ENCODE results near the gene CADPS. TPM values are rescaled to one million over a fixed set of nuclear protein-coding genes. Genes with fewer than 3 reads are reported as not detected.

Gene CADPS
- total RNA-seq, 2 experiments from 2014 or later: not detected

DNA sequence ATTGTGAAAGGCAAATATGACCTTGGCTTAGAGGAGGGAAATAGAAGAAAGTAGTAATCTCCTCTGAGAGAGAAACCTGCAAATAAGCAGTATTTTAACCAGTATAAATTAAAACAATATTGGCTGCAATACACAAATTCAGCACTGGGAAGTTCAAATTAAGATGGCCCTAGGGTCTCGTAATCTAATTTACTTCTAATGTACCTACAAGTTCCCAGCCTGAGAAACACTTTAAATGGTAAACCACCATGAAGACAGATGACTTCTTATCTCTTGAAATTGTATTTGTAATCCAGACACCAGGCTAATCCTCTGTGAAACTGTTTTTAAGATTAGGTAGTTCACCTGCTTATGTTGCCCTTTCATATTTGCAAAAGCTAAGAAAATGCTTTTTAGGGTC is 199.7 kb downstream of the CADPS start:
- ATAC-seq: no peak
- CTCF ChIA-PET: no interaction called here
- no peak for DNase-seq
- Mint-ChIP-seq H3K36me3 (ENCODE audit: low read depth) (no peaks in the 10 kb centered on the region), H3K4me3 (no peak overlapping the region), H3K4me1 (no peaks in the 10 kb centered on the region), H3K9me3 (ENCODE audit: low read depth) (peaks cover 1% of the 10 kb centered on the region), H3K27ac (no peak overlapping the region), H3K27me3 (peaks cover 7% of the 10 kb centered on the region)
- intact Hi-C loops (cut with DNase I, micrococcal nuclease): no loop called here
- POLR2A ChIA-PET: no interaction called here

DNA sequence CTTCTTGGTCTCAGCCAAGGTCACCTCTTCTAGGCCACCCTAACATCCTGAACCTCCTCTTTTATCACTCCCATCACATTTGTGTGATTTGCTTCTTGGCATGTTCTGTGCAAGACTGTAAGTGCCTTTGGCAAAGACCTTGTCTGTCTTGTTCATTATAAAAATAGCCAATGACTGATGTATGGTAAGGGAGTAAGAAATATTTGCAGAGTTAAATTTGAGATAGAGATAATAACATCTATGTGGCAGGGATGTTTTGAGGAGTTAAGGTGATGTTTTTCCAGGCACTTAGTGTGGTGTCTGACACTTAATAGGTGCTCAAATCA is 202.3 kb downstream of the CADPS start:
- H3K27ac Mint-ChIP-seq: no peak overlapping the region
- no peaks in the 10 kb centered on the region for H3K36me3 Mint-ChIP-seq (ENCODE audit: low read depth)
- no peak for DNase-seq
- ATAC-seq: no peak
- H3K9me3 Mint-ChIP-seq (ENCODE audit: low read depth): peaks cover 1% of the 10 kb centered on the region
- H3K27me3 Mint-ChIP-seq: peaks cover 7% of the 10 kb centered on the region
- H3K4me3 Mint-ChIP-seq: no peak overlapping the region
- intact Hi-C loops (cut with DNase I, micrococcal nuclease): no loop called here
- H3K4me1 Mint-ChIP-seq: no peaks in the 10 kb centered on the region
- ChIA-PET CTCF (no interaction called here), POLR2A (no interaction called here)

DNA sequence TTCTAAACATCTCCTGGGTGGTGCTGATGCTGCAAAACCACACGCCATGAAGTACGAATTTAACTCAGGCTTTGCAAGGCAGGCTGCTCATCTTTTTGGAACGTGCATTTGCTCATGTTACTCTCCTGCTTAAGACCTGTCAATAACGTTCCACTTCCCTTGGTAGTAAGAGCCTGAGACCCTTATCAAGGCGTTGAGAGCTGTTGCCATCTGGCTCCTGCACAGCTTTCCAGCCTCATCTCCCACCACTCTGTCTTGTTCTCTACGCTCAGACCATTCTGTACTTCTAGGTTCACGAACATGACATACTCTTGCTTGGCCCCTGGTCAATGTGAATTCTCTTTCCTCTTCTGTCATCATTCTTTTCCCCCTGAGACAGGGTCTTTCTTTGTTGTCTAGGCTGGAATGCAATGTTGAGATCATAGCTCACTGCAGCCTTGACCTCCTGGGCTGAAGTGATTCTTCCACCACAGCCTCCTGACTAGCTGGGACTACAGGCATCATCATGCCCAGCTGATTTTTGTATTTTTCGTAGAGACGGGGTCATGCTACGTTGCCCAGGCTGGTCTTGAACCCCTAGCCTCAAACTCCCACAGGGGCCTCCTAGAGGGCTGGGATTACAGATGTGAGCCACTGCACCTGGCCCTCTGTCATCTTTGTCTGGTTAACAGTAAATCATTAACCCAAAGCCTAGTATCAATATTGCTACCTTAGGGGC is 202.8 kb downstream of the CADPS start:
- H3K9me3 Mint-ChIP-seq (ENCODE audit: low read depth): peaks cover 1% of the 10 kb centered on the region
- ChIA-PET POLR2A (no interaction called here), CTCF (no interaction called here)
- H3K27me3 Mint-ChIP-seq: peaks cover 7% of the 10 kb centered on the region
- ATAC-seq (no peak), DNase-seq (no peak)
- no peaks in the 10 kb centered on the region for H3K36me3 Mint-ChIP-seq (ENCODE audit: low read depth)
- no peak overlapping the region for H3K4me3 Mint-ChIP-seq
- H3K4me1 Mint-ChIP-seq: no peaks in the 10 kb centered on the region
- H3K27ac Mint-ChIP-seq: no peak overlapping the region
- intact Hi-C loops (cut with DNase I, micrococcal nuclease): no loop called here

DNA sequence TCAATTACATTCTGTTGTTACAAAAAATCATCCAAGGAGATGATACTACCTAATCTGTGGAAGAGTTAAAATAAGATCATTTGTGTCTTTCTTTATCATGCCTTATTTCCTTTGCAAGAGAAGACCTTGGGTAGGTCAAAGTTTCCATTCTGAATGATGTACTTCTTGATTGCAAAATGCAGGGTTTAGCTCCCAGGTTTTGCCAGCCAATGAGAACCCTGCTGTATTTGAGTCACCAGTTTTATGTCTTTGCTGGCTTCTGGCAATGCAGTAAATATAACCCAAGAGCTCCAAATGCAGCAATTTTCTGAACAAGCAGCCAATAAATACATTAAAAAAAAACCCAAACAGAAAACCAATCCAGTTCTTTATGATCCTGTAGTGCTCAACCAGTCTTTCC is 204.9 kb downstream of the CADPS start:
- ATAC-seq: no peak
- no peaks in the 10 kb centered on the region for H3K4me1 Mint-ChIP-seq
- CTCF ChIA-PET: no interaction called here

DNA sequence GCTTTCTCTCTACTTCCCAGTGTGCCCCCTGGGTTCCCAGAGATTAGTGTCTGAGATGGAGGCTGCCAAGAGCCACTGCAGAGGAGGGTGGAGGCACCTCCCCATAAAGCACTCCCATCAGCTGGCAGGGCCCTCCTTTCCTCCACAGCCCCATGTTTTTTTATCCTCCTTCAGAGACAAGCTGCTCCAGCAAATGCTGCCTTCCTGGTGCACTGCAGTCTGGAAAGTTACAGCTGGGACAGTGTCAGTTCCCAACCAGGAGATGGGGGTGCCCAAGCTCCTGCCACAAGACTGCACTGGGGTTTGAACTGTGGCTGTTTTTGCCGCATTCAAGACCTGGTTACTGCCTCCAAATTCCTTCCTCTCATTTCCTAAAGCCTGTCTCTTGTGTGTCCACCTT is 206.1 kb downstream of the CADPS start:
- POLR2A ChIA-PET: no interaction called here
- Mint-ChIP-seq H3K4me1 (no peaks in the 10 kb centered on the region), H3K27ac (no peak overlapping the region), H3K4me3 (no peak overlapping the region), H3K36me3 (ENCODE audit: low read depth) (no peaks in the 10 kb centered on the region), H3K27me3 (peaks cover 2% of the 10 kb centered on the region), H3K9me3 (ENCODE audit: low read depth) (peaks cover 1% of the 10 kb centered on the region)
- CTCF ChIA-PET: no interaction called here
- intact Hi-C loops (cut with DNase I, micrococcal nuclease): loop anchor here in 1 of 2 experiments (5.0 kb wide), 1 partner anchor 523 kb away; no protein-coding TSS in a partner anchor
- no peak for DNase-seq
- ATAC-seq: no peak

More for the DNA sequence above, 204.9 kb downstream of the CADPS start:
- no peak overlapping the region for H3K4me3 Mint-ChIP-seq
- H3K27ac Mint-ChIP-seq: no peak overlapping the region
- POLR2A ChIA-PET: no interaction called here
- peaks cover 1% of the 10 kb centered on the region for H3K9me3 Mint-ChIP-seq (ENCODE audit: low read depth)
- H3K36me3 Mint-ChIP-seq (ENCODE audit: low read depth): no peaks in the 10 kb centered on the region
- intact Hi-C loops (cut with DNase I, micrococcal nuclease): no loop called here
- peaks cover 4% of the 10 kb centered on the region for H3K27me3 Mint-ChIP-seq
- DNase-seq: no peak

DNA sequence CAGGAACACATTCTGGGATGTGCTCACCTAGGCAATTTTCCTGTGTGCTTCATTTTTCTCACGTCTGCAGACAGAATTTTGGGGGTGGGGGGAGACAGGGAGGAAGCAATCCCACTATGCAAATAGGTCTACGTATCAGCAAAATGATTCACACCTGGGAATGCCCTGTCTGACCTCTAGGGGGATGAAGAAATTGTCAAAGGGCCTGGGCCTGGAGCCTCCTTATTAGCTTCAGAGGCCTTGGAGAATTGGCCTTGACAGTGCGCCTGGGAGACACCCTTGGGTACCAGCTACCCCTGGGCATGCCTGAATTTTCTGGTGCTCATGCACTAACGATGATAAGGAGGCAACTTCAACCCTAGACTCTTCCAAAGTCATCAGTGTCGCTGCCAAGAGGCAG is 207.5 kb downstream of the CADPS start:
- Mint-ChIP-seq H3K27ac (no peak overlapping the region), H3K4me3 (no peak overlapping the region), H3K36me3 (ENCODE audit: low read depth) (no peaks in the 10 kb centered on the region), H3K4me1 (no peaks in the 10 kb centered on the region), H3K27me3 (peaks cover 2% of the 10 kb centered on the region), H3K9me3 (ENCODE audit: low read depth) (peaks cover 1% of the 10 kb centered on the region)
- no peak for ATAC-seq
- DNase-seq: no peak
- intact Hi-C loops (cut with DNase I, micrococcal nuclease): loop anchor here in 1 of 2 experiments (5.0 kb wide), 1 partner anchor 525 kb away; no protein-coding TSS in a partner anchor
- POLR2A ChIA-PET: no interaction called here
- CTCF ChIA-PET: no interaction called here

DNA sequence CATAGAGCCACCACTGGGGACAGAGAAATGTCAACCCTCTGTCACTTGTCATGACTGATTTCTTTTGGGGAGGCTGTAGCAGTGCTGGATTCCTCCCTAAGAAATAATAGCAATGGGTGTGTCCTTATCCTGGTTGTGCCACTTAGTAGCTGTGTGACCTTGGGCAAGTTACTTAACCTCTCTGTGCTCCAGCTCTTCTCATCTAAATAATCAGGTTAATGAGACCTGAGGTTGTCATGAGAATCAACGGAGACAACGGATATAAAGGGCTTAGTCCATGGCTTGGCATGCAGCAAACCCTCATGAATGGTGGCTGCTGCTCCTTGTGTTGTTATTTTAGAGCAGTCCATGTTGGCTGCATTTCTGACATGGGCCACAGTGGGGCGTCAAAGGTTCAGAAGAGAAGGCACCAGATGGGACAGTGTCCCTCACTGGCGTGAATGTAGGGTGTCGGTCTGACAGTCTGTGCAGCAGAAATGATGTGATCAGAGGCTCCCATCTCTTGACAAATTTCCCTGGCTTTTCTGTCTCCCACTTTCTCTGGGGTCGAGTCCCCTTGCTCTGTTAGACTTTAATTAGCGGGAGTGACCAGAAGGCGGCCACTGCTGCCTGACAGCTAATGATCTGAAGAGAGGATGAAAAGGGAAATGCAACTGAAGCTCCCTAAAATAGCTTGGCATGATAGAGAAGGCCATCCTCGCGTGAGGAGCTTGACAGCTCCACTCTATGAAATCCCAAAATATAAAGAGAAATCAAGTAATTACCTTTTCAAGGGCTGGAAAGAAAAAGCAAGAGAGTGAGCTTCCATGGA is 209.4 kb downstream of the CADPS start:
- H3K27me3 Mint-ChIP-seq: no peaks in the 10 kb centered on the region
- intact Hi-C loops (cut with DNase I, micrococcal nuclease): loop anchor here in 1 of 2 experiments (1.0 to 5.0 kb wide), 2 partner anchors 526 to 562 kb away; no protein-coding TSS in a partner anchor
- H3K4me1 Mint-ChIP-seq: no peaks in the 10 kb centered on the region
- DNase-seq (peak; percentile 64), ATAC-seq (peak; percentile 47)
- no peaks in the 10 kb centered on the region for H3K36me3 Mint-ChIP-seq (ENCODE audit: low read depth)
- no peaks in the 10 kb centered on the region for H3K9me3 Mint-ChIP-seq (ENCODE audit: low read depth)
- no peak overlapping the region for H3K27ac Mint-ChIP-seq
- POLR2A ChIA-PET: no interaction called here
- CTCF ChIA-PET: interaction anchor here (0.6 to 1.3 kb wide), 6 partner anchors 9 to 1191 kb away, joined by 3 to 4 read pairs (median 3); partner anchors contain the start of gene C3orf49
- no peak overlapping the region for H3K4me3 Mint-ChIP-seq

DNA sequence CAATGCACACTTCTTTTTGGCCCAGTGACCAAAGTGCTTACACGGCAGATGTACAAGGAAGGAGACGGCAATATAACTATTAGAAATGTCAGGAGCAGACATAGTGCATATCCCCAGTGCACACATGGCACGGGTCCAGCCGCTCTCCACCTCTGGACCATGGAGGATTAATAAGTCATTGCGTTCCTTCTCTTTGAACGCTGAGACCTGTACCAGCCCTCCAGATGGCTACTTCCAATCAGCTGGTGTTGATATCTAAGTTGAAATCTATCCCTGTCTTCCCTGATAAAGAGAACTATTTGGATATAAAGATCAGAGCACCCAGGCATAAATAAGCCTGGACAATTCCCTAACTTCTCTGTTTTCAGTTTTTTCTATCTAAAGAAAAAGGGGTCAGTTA is 212.5 kb downstream of the CADPS start:
- H3K4me3 Mint-ChIP-seq: no peak overlapping the region
- ATAC-seq: no peak
- POLR2A ChIA-PET: no interaction called here
- no peaks in the 10 kb centered on the region for H3K36me3 Mint-ChIP-seq (ENCODE audit: low read depth)
- CTCF ChIA-PET: no interaction called here
- no peaks in the 10 kb centered on the region for H3K27me3 Mint-ChIP-seq
- no peak overlapping the region for H3K27ac Mint-ChIP-seq
- intact Hi-C loops (cut with DNase I, micrococcal nuclease): no loop called here
- H3K9me3 Mint-ChIP-seq (ENCODE audit: low read depth): no peaks in the 10 kb centered on the region
- no peaks in the 10 kb centered on the region for H3K4me1 Mint-ChIP-seq
- DNase-seq: no peak

DNA sequence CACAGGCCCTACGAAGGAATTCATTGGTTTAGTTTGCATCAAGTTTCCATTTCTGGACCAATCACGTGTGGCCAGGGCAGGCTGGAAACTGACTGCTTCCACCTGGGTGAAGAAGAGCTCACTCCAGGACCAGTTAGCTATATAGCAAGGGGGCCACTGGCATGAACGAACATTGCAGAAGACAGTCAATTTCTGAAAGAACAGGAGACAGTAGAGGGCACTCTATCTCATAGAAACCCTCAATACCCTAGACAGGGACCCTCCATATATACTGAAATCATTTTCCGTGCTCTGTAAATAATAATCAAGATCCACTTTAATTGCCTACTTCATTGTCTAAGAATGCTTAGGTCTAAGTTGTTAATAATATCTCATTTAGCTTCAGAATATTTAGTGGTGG is 215.6 kb downstream of the CADPS start:
- DNase-seq (no peak), ATAC-seq (no peak)
- H3K36me3 Mint-ChIP-seq (ENCODE audit: low read depth): no peaks in the 10 kb centered on the region
- H3K4me3 Mint-ChIP-seq: no peak overlapping the region
- intact Hi-C loops (cut with DNase I, micrococcal nuclease): no loop called here
- no peaks in the 10 kb centered on the region for H3K4me1 Mint-ChIP-seq
- no peaks in the 10 kb centered on the region for H3K9me3 Mint-ChIP-seq (ENCODE audit: low read depth)
- POLR2A ChIA-PET: no interaction called here
- CTCF ChIA-PET: no interaction called here
- H3K27me3 Mint-ChIP-seq: no peaks in the 10 kb centered on the region
- H3K27ac Mint-ChIP-seq: no peak overlapping the region

DNA sequence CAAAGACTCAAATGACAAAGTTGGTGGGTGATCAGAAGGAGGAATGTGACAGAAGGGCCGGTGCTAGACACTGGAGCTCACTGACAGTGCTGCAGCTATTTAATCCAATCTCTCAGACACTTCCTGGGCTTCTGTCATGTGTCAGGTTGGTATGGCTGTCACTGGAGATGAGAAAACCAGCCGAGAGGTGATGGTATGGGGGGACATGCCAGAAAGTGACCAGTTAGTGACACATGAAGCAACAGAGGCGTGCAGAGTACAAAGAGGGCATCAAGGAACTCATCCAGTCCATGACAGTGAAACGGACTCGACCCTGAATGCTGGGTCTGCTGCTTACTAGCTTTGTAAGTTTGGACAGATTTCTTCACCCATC is 219.5 kb downstream of the CADPS start:
- ChIA-PET POLR2A (no interaction called here), CTCF (no interaction called here)
- no peaks in the 10 kb centered on the region for H3K9me3 Mint-ChIP-seq (ENCODE audit: low read depth)
- DNase-seq (no peak), ATAC-seq (no peak)
- no peaks in the 10 kb centered on the region for H3K36me3 Mint-ChIP-seq (ENCODE audit: low read depth)
- intact Hi-C loops (cut with DNase I, micrococcal nuclease): no loop called here
- peaks cover 2% of the 10 kb centered on the region for H3K27me3 Mint-ChIP-seq
- H3K4me1 Mint-ChIP-seq: no peaks in the 10 kb centered on the region
- no peak overlapping the region for H3K4me3 Mint-ChIP-seq
- no peak overlapping the region for H3K27ac Mint-ChIP-seq

DNA sequence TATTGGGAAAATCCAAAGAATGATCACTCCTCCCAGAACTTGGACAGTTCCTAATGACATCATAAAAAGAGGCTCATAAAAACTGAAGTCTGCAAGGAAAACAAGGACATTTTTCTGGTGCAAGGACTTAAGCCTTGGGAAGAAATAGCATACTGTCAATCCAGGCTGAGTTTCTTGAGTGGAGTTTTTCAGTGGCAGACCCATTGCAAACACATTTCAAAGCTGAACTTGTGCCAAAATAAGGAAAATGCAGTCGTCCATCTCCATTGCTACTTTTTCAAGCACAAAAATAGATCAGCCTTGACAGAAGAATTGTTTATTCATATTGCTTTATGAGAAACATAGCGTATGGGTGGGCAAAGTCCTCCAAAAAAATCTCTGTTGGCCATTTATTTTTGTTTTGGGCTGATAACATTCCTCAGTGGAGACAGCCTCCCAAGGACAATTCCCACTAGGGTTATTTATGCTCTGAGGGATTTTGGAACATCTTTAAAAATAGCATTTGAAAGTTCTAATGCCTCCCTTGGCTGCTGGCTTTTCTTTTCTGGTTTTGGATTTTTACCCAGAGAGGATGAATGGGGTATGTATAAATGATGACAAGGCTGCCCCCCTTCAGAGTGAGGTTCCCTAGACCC is 220.0 kb downstream of the CADPS start:
- Mint-ChIP-seq H3K4me1 (no peaks in the 10 kb centered on the region), H3K27ac (no peak overlapping the region), H3K27me3 (peaks cover 2% of the 10 kb centered on the region), H3K36me3 (ENCODE audit: low read depth) (no peaks in the 10 kb centered on the region), H3K4me3 (no peak overlapping the region), H3K9me3 (ENCODE audit: low read depth) (no peaks in the 10 kb centered on the region)
- DNase-seq (no peak), ATAC-seq (no peak)
- CTCF ChIA-PET: no interaction called here
- POLR2A ChIA-PET: no interaction called here
- intact Hi-C loops (cut with DNase I, micrococcal nuclease): no loop called here

DNA sequence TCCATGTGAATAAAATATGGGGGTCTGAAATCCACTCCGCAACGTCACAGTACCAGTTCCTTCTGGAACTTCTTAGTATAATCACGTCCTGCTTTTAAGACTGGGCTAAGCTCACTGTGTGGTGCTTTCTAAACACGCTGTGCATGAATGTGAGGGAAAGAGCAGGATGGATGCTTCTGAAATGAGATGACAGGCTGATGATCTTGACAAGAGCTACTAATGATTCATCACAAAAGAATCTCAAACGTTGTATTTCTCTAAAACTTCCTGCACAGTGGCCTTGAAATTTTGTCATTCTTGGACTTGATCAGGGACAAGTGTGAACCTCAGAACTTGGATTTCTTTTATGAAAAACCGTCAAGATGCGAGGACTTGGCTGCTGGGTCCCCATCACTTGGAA is 221.4 kb downstream of the CADPS start:
- no peaks in the 10 kb centered on the region for H3K9me3 Mint-ChIP-seq (ENCODE audit: low read depth)
- no peak for ATAC-seq
- intact Hi-C loops (cut with DNase I, micrococcal nuclease): no loop called here
- H3K4me3 Mint-ChIP-seq: no peak overlapping the region
- H3K4me1 Mint-ChIP-seq: no peaks in the 10 kb centered on the region
- no peak overlapping the region for H3K27ac Mint-ChIP-seq
- peaks cover 2% of the 10 kb centered on the region for H3K27me3 Mint-ChIP-seq
- H3K36me3 Mint-ChIP-seq (ENCODE audit: low read depth): no peaks in the 10 kb centered on the region
- POLR2A ChIA-PET: no interaction called here
- CTCF ChIA-PET: no interaction called here
- no peak for DNase-seq

Measured in activated CD4-positive, alpha-beta T cell treated with anti-CD3 and anti-CD28 coated beads for 36 hours (primary cell).